NCI-H2171 treated with DMSO at 0.1 percent for 48 hours (cell line): Measurements from ENCODE around the gene TBC1D24.

Experiments
- DNase-seq: peaks from one replicate; lab custom pipeline; 2025; lab: John Stamatoyannopoulos, UW

TBC1D24 gene

DNA sequence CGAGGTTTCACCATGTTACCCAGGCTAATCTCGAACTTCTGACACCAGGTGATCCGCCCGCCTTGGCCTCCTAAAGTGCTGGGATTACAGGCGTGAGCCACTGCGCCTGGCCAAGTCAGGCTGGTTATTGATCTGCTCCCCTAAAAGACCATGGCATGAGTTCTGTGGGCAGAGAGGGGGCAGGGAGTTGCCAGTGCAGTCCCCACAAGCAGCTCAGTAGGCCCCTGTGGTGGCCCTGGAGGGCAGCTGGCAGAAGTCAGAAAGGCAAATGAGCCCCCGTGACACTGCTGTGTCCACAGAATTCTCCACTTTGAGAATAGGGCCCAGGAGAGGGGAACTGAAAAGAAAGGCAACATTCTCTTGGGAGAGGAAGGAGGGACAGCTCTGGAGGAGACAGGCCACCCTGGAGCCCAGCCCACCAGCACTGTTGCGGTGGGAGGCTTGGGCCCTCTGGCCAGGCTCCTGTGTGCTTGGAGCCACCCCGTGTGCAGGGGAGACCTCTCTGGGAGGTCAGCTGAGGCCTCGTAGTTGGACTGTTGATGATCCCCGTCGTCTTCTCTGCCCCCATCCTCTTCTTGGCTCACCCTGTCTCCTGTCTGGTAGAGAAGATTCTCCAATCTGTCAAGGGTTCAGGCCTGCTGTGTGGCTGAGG is 43.2 kb downstream of the TBC1D24 start:
- DNase-seq, result no peak

- no peak for DNase-seq
These were observed 44.1 kb downstream of the TBC1D24 start for GRCh38 chr16:2518823-2519710.

- no peak for DNase-seq
These were observed 44.8 kb downstream of the TBC1D24 start for GRCh38 chr16:2519711-2520080.

DNA sequence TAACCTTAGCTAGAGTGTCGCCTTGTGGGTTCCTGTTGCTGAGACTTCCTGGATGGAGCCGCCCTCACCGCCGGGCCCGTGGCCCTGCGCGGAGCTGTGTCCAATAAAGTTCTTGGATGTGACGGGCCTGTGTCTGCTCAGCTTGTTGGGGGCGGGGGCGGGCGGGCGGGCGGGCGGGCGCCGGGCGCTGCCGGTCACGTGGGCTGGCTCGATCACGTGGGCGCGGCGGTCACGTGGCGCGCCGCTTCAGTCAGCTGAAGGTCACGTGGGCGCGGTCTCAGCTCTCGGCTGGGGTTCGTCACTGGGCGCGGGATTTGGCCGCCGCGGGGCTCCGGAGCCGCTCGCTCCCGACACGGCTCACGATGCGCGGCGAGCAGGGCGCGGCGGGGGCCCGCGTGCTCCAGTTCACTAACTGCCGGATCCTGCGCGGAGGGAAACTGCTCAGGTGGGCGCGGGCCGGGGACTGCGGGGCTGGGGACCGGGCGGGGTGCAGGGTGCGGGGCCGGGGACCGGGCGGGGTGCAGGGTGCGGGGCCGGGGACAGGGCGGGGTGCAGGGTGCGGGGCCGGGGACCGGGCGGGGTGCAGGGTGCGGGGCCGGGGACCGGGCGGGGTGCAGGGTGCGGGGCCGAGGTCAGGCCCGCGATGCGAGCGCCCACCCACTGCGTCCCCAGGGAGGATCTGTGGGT is 45.3 kb downstream of the TBC1D24 start, which contains the start of gene AMDHD2:
Gene AMDHD2, plus strand, starts transcription at position 275 of the 687 bp plus-strand sequence. Its CDS starts 88 bp downstream, at position 363.
- peak; percentile 78 for DNase-seq

GRCh38 chr16:2520784-2521531 is 46.0 kb downstream of the TBC1D24 start:
- no peak for DNase-seq

DNA sequence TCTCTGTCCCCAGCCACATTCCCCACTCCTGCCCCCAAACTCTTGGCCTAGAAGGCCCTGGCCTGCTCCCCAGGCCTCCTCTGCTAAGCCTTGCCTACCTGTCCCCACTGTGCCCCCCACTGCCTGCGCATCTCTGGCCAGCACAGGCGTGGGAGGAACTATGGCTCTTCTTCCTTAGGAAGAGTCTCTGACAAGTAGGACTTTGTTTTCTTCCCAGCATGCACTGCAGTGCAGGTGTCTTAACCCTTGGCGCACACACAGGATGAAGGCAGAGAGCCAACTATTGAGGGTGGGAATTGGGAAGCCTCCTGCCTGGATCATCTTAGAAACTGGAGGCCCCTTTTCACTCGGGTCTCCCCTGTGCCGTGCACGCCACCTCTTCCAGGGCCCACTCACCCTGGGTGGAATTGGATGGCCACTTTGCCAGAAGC is 48.9 kb downstream of the TBC1D24 start:
- DNase-seq, result no peak

- no peak for DNase-seq
These were observed 49.5 kb downstream of the TBC1D24 start for GRCh38 chr16:2524339-2524938.

DNA sequence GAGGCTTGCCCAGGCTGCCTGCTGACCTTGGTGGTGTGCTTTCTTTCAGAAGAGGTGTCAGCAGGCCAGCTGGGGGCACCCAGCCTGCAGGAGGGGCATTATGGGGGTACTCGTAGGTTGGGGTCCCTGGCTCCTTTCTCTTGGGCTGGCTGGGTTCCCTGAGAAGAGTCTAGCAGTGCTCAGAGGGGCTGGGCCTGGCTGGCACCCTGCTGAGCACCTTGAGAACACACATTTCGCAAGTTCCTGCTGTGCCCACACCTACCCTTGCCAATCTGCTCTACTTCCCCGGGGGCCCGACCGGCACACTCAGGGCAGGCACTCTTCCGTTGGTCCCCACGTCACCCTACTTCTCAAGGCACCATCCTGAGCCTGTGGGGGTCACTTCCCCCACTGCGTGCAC is 51.2 kb downstream of the TBC1D24 start:
- DNase-seq, result no peak

GRCh38 chr16:2527071-2527783 is 52.3 kb downstream of the TBC1D24 start:
- DNase-seq, result no peak

DNA sequence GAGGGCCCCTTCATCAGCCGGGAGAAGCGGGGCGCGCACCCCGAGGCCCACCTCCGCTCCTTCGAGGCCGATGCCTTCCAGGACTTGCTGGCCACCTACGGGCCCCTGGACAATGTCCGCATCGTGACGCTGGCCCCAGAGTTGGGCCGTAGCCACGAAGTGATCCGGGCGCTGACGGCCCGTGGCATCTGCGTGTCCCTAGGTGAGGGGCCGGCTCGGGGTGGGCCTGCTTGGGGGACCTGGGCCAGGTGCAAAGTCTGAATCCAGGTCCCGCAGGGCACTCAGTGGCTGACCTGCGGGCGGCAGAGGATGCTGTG is 52.8 kb downstream of the TBC1D24 start:
- no peak for DNase-seq

GRCh38 chr16:2528161-2529060 is 53.5 kb downstream of the TBC1D24 start:
- DNase-seq, result no peak

- no peak for DNase-seq
These were observed 54.4 kb downstream of the TBC1D24 start for GRCh38 chr16:2529061-2529931.

- DNase-seq, result no peak
These were observed 55.2 kb downstream of the TBC1D24 start for GRCh38 chr16:2529961-2530628.

DNA sequence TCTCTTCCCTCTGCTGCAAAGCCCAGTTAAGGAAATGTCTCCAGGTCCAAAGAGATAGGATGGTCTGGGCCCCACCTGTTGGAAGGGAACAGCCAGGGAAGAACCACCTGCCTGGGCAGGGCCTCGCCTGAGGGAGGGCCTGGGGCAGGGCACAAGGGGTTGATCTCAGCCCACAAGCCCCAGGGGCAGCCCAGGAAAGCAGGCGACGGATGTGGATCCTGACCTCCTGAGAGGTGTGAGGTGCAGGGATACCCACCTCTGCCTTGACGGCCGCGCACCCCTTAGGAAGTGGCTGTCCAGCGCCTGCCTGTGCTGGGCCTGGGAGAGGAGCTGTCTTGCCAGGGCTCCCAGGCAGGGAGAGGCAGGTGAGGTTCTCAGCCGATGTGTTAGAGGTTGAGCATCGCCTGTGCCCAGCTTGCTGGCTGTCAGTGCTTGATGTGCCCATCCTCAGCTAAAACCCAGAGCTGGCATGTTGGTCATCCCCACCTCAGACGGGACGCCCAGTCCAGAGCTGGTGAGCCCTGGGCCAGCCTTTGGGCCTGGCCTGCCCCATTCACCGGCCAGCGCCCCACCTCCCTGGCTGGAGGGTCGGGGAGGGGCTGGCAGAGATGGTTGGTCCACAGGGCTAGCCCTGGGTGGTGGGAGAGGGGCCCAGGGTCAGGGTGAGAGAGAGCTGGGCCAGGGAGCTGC is 55.8 kb downstream of the TBC1D24 start:
- no peak for DNase-seq

GRCh38 chr16:2531371-2531695 is 56.4 kb downstream of the TBC1D24 start, which contains the start of gene CEMP1:
TSS of gene CEMP1 (minus strand) at chr16:2531408. CDS start at chr16:2531073, 335 bp downstream.
- DNase-seq, result no peak

- DNase-seq, result peak; percentile 93
These were observed 57.0 kb downstream of the TBC1D24 start for GRCh38 chr16:2531696-2532493.
